HG03432 (cell line): ENCODE data around the gene TMEM143.
"Not testable (repeated sequence)": the region's sequence is repeated elsewhere in the genome, so short reads cannot be mapped to it uniquely, and the experiment has no call there.

Experiments
- ATAC-seq: cut with Tn5 transposase; IDR thresholded peaks from one replicate; pipeline ENCODE4 v1.9.1; 2021; ENCODE audit warnings: mild to moderate bottlenecking, moderate library complexity; ENCODE audit not compliant: unreplicated experiment

The TMEM143 gene

DNA sequence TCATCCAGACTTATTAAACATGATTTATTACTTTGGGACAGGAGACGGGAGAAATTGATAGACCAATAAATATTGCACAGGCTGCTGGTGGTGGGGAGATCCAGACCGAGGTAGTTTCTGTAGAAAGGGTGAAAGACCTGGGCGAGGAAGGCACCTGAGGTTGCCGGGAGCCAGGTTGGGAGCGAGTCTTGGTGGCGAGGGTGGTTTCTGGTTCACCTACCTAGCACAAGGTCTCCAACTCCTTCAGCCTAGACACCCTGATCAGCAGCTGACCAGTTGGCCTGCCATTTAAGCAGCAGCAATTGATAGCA, 31.4 kb downstream of the TMEM143 start:
- ATAC-seq: no peak

DNA sequence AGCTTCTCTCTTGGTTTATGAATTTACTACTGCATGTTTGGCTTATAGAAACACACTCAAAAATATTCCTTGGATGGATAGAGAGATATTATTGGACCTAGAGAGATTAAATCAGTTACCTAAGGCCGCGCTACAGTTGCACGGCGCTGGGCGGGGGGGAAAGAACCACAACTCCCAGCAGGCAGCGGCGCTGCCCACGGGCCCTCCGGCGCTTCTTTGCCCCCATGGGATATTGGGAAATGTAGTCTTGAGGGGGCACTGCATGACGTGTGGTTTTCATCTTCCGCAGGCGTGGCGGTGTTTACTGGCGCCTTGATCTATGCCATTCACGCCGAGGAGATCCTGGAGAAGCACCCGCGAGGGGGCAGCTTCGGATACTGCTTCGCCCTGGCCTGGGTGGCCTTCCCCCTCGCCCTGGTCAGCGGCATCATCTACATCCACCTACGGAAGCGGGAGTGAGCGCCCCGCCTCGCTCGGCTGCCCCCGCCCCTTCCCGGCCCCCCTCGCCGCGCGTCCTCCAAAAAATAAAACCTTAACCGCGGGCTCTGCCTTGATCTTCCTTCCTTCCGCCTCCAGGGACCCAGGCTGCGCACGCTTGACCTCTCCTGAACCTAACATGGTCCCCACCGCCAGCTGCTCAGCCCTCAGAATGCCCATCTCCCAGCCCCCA, 33.6 kb downstream of the TMEM143 start:
- peak; percentile 29 for ATAC-seq

GRCh38 chr19:48329167-48329891, 34.4 kb downstream of the TMEM143 start:
- ATAC-seq: no peak

DNA sequence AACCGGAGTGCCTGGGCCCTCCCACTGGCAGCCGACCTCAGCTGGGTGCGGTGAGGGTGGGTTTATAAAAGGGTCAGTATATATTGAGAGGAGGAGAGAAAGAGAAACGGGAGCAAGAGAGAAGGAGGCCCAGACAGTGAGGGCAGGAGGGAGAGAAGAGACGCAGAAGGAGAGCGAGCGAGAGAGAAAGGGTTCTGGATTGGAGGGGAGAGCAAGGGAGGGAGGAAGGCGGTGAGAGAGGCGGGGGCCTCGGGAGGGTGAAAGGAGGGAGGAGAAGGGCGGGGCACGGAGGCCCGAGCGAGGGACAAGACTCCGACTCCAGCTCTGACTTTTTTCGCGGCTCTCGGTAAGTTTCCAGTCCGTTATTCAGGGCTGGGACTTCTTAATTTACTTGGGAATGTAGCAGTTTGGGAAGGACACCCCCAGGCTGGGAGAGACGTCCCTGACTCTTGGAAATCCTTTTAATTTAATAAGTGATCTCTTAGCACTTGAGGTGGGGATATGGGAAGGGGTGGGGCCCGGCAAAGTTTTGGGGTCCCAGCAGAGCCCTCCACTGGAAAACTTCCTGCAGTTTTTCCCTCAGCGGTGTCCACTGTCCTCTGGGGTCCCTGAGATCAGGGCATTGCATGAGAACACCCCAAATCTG, 38.4 kb downstream of the TMEM143 start, which contains the start of gene EMP3:
Gene EMP3 (plus strand): TSS at position 288 of the 646 bp plus-strand sequence. CDS start 1,293 bp downstream, outside the sequence.
- no peak for ATAC-seq

DNA sequence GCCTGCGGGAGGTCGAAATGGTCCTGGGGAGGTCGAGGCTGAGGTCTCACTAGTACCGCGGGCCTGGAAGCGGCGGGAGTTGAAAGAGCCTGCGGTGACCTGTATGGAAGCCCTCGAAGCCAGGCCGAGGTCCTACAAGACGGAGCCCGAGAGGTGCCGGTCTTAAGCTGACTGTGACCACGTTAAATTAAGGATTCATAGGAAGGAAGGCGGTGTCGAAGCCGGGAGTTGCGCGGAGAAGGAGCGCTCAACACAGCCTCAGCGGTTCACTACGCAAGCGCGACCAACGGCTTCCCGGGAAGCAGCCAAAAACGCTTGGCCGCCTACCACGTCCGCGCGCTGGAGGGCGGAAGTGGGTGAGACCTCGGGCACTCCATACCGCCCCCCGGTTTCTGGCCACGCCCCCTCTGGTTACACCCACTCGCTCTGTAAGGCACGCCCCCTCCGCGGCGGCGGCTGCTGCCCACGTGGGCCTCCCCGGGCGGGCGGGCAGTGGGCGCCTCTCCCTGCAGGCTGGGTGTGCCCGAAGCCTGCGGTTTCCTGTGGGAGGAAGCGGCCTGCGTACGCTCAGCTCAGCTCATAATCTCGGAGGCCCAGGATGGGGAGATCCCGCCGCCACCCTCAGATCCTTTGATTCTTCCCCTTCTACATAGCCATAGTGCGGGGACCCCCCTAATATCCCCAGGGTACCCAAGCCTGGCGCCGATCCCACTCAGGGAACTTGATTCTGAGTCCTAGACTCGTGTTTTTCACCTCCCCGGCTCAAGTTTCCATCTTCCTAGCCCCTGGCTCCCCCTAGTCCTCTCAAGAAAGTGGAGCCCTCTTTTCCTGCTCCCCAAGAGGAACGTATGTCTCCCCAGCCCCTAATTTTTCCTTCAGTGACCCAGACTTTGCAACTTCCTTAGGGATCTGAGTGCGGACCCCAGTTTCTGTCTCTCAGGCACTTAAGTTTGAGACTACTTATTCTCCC, 41.8 kb downstream of the TMEM143 start:
- peak; percentile 68 for ATAC-seq

DNA sequence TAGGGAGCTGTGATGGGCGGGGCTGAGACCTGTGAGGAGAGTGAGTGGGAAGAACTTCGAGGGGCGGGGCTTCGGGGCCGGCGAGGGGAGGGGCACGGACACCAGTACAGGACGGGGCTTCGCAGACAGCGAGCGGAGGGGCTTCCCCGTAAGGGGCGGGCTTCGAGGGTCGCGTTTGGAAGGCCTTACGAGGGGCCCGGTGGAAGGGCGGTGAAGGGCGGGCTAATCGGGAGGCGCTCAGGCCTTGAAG, 42.4 kb downstream of the TMEM143 start:
- peak; percentile 56 for ATAC-seq

DNA sequence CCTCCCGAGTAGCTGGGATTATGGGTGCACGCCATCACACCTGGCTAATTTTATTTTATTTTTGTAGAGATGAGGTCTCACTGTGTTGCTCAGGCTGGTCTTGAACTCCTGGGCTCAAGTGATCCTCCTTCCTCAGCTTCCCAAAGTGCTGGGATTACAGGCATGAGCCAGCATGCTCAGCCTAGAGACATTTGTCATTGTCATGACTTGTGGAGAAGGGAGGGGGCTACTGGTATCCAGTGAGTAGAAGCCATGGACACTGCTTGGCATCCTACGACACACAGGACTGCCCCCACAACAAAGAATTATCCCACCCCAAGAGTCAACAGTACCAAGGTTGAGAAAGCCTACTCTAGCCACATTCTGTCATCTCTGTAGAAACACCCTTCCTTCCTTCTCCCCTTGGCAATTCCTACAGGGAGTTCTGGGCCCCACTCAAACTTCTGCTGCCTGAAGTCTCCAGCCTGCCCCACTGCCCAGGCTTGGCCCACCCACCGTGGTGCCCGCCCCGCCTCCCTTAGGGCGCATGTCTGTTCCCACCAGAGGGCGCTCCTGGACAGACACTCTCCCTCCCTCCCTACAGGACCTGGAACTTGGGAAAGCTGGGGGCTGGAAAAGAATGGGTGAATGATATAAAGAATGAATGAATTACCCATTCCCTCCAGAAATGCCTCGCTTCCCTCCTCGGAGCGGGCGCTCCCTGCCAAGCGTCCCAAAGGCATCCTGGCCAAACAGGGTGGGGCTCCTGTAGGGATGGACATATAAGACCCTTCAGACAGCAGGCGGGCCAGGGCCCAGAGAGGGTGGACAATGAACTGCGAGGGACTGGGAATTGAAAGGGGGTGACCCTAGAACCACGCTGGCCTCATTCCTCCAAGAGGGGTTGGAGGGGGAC, 43.8 kb downstream of the TMEM143 start:
- no peak for ATAC-seq

DNA sequence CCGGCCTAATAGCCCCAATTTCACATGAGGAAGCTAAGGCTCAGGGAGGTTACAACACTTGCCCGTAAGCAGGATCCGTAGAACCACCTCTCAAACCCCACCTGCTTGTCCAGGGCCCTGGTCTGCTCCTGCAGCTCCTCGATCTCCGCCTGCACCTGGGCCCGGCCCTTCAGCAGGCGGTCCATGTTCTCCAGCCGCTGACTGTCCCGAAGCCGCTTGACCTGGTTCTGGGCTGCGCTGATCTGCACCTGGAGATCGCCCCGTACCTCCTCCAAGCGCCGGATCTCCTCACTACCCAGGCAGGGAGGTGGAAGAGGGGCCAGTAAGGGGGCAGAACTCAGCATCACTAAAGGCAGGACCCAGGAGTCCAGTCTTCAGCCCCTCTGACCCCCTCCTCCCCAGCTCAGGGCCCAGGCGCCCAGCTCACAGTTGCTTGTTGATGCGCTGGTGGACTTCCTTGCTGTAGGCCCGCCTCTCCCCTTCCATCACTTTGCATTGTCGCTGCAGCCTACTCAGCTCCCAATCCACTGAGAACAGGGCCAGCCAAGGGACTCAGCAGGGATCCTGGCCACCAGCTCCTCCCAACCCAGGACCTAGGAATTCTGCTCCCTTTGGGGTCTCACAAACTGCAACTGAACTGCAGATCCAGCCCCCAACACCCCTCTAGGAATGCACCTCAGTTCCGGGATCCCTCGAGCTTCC, 45.3 kb downstream of the TMEM143 start:
- ATAC-seq: no peak

DNA sequence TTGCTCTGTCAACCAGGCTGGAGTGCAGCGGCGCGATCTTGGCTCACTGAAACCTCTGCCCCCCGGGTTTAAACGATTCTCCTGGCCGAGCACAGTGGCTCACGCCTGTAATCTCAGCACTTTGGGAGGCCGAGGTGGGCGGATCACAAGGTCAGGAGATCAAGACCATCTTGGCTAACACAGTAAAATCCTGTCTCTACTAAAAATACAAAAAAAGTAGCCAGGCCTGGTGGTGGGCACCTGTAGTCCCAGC, 46.1 kb downstream of the TMEM143 start:
- not testable (repeated sequence) for ATAC-seq

DNA sequence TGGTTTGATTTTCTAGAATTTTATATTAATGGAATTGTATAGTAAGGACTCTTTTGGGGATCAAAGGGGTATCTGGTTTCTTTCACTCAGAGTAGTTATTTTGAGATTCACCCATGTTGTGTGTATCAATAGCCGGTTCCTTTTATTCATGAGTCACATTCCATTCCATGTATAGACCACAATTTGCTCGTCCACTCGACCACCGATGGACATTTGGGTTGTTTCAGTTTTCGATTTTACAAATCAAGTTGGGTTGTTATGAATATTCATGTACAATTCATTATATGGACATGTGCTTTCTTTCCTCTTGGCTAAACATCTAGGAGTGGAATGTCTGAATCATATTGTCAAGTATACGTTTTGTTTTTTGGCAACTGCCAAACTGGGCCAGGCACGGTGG, 48.0 kb downstream of the TMEM143 start:
- ATAC-seq: no peak

DNA sequence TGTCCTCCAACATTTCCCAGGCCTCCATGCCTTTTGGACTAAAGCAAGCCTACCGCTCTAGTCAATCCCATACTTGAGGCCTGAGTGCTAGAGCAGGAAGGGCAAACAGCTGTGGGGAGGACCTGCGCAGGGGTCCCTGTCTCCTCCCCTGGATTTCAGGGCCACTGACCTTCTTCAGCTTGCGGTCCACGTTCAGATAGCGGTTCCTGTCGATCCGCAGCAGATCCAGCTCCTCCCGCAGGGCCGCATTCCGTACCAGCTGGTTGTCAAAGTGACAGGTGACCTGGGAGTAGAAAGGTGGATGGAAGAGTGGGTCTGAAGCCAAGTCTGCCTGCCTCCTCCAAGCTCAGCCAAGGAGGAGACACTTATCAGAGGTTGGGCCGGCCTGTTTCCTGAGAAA, 52.4 kb downstream of the TMEM143 start:
- no peak for ATAC-seq

GRCh38 chr19:48310227-48310626, 53.5 kb downstream of the TMEM143 start:
- no peak for ATAC-seq

DNA sequence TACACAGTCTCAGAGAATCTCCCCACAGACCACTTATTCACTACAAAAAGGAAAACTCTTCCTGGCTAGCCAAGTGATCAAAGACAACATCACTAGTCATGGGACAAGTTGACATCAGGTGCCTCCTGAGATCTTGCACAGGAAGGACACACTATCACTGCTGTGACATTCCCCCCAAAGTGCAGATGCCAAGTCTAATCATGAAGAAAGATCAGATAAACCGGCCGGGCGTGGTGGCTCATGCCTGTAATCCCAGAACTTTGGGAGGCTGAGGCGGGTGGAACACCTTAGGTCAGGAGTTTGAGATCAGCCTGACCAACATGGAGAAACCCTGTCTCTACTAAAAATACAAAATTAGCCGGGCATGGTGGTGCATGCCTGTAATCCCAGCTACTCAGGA, 54.0 kb downstream of the TMEM143 start:
- ATAC-seq: not testable (repeated sequence)

DNA sequence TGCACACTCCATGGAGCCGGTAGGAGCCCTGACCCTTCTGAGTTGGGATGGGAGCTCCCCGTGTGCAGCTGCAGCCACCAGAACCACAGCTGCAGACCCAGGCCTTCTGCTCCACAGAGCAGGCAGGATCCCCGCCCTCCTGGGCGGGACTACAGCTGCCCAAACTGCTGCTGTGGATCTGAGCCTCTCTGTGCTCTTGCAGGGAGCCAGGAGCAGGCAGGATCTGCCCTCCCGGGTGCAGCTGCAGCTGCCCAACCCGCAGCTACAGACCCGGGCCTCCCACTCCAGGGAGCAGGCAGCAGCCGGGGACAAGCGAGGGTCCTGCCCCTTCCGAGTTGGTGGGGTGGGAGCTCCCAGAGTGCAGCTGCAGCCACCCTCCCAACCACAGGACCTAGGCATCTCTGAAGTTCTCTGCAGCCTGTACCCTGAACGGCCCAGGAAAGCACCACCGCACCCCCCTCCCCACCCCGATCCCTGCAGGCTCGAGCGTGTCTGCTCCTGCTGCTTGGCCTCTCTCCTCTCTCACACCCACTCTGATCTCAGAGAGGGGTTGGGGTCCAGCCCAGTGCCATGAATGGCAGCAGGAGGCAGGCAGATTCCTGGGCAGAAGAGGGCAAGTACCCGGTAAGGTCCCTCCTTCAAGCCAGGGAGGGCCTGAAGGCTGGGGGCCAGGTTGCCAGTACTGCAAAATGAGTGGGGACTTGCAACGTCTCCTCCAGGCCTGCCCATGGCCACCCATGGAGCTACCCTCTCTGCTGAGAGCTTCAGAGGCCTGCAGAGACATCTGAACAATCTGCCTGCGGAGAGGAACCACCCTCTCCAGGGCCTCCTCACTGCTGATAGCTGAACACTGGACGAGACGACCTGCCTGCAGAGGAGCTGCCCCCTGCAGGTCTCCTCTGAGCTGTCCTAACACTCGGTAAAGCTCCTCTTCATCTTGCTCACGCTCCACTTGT, 54.8 kb downstream of the TMEM143 start:
- ATAC-seq: no peak

- ATAC-seq: no peak
These were observed 59.9 kb downstream of the TMEM143 start for GRCh38 chr19:48303866-48304265.

- ATAC-seq: no peak
These were observed 60.4 kb downstream of the TMEM143 start for GRCh38 chr19:48303367-48303766.

DNA sequence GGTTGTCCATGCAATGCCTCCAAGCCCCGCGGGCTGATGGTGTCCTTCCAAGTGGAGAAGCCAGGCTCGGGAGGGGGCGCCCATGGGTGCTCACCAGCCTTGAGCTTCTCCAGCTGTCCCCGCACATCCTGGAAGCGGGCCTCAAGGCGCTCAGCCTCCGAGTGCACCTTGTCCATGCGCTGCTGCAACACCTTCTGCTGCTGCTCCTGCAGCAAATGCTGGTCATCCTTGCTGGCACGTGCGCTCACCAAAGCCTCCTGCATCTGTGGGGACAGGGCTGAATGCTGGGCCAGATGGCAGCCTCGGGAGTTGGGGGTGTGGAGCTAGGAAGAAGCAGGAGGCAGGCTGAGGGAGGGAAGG, 61.2 kb downstream of the TMEM143 start:
- no peak for ATAC-seq

- no peak for ATAC-seq
These were observed 61.7 kb downstream of the TMEM143 start for GRCh38 chr19:48301886-48302599.
